HUES64 (cell line): ENCODE data around the gene SLC9A9.

ENCODE experiments used
- H3K27ac ChIP-seq: 2 replicates; pipeline ENCODE4 v1.7.0; 2013; ENCODE audit warnings: low read depth, low read length, inconsistent platforms
- H3K27me3 ChIP-seq: 2 replicates; pipeline ENCODE4 v1.6.1; 2013; ENCODE audit warnings: mild to moderate bottlenecking, low read length; ENCODE audit not compliant: insufficient read depth
- H3K36me3 ChIP-seq: 2 replicates; pipeline ENCODE4 v1.6.1; 2013; ENCODE audit warnings: mild to moderate bottlenecking, low read length; ENCODE audit not compliant: insufficient read depth
- H3K4me1 ChIP-seq: 2 replicates; pipeline ENCODE4 v1.6.1; 2013; ENCODE audit warnings: mild to moderate bottlenecking, low read length, moderate library complexity; ENCODE audit not compliant: insufficient read depth
- H3K4me3 ChIP-seq: 2 replicates; pipeline ENCODE4 v1.5.1; 2013; ENCODE audit warnings: mild to moderate bottlenecking, low read length, moderate library complexity
- H3K9ac ChIP-seq: 2 replicates; pipeline ENCODE4 v1.6.1; 2013; ENCODE audit warnings: mild to moderate bottlenecking, low read depth, low read length
- H3K9me3 ChIP-seq: 2 replicates; pipeline ENCODE4 v1.6.1; 2013; ENCODE audit warnings: low read depth, low read length; ENCODE audit not compliant: insufficient read depth
- WGBS: fragments of 150-250, 120-280 bp; methylation state at CpG from one replicate; pipeline ENCODE4 v1.1.7; 2013; ENCODE audit warnings: missing lambda C conversion rate; 5-methylcytosine and 5-hydroxymethylcytosine counted together

SLC9A9 gene

GRCh38 chr3:143643905-143644304 lies 204.4 kb downstream of the SLC9A9 start:
- Histone ChIP-seq H3K9me3 (no peaks in the 10 kb centered on the region), H3K27me3 (no peaks in the 10 kb centered on the region), H3K36me3 (no peaks in the 10 kb centered on the region), H3K4me3 (no peak overlapping the region), H3K4me1 (0 out of 2 replicates have a peak, but pooled peaks cover 5% of the 10 kb centered on the region), H3K27ac (no peak overlapping the region), H3K9ac (no peak overlapping the region)
- WGBS = 100% methylated on average over 1 of the region's 1 CpG

- Histone ChIP-seq H3K27me3 (no peaks in the 10 kb centered on the region), H3K4me3 (no peak overlapping the region), H3K27ac (no peak overlapping the region), H3K9me3 (peaks cover 5% of the 10 kb centered on the region; the same call in 1 of the 2 replicates), H3K4me1 (0 out of 2 replicates have a peak, but pooled peaks cover 5% of the 10 kb centered on the region), H3K9ac (no peak overlapping the region), H3K36me3 (no peaks in the 10 kb centered on the region)
- WGBS = 97% methylated on average over 3 of the region's 3 CpGs
Observed at GRCh38 chr3:143640774-143641173, 207.5 kb downstream of the SLC9A9 start.

- peaks cover 5% of the 10 kb centered on the region; the same call in 1 of the 2 replicates for H3K9me3 ChIP-seq
- no peak overlapping the region for H3K27ac ChIP-seq
- H3K36me3 ChIP-seq = no peaks in the 10 kb centered on the region
- no peaks in the 10 kb centered on the region for H3K27me3 ChIP-seq
- H3K4me3 ChIP-seq = no peak overlapping the region
- H3K4me1 ChIP-seq = no peaks in the 10 kb centered on the region
- no CpG with 5 or more reads among the region's 1 CpG for WGBS
- H3K9ac ChIP-seq = no peak overlapping the region
Observed at GRCh38 chr3:143637133-143637532, 211.1 kb downstream of the SLC9A9 start.

GRCh38 chr3:143634991-143635390 lies 213.3 kb downstream of the SLC9A9 start:
- Histone ChIP-seq H3K4me1 (no peaks in the 10 kb centered on the region), H3K9ac (no peak overlapping the region), H3K27ac (no peak overlapping the region), H3K9me3 (peaks cover 5% of the 10 kb centered on the region; the same call in 1 of the 2 replicates), H3K4me3 (no peak overlapping the region), H3K27me3 (no peaks in the 10 kb centered on the region), H3K36me3 (no peaks in the 10 kb centered on the region)
- 91% methylated on average over 4 of the region's 4 CpGs for WGBS

GRCh38 chr3:143634427-143634826 lies 213.8 kb downstream of the SLC9A9 start:
- Histone ChIP-seq H3K4me3 (no peak overlapping the region), H3K9ac (no peak overlapping the region), H3K36me3 (no peaks in the 10 kb centered on the region), H3K27ac (no peak overlapping the region), H3K9me3 (peaks cover 5% of the 10 kb centered on the region; the same call in 1 of the 2 replicates), H3K4me1 (no peaks in the 10 kb centered on the region), H3K27me3 (no peaks in the 10 kb centered on the region)

GRCh38 chr3:143633816-143634215 lies 214.5 kb downstream of the SLC9A9 start:
- no peak overlapping the region for H3K9ac ChIP-seq
- H3K27ac ChIP-seq = no peak overlapping the region
- WGBS = 90% methylated on average over 3 of the region's 3 CpGs
- no peaks in the 10 kb centered on the region for H3K27me3 ChIP-seq
- H3K36me3 ChIP-seq = no peaks in the 10 kb centered on the region
- H3K4me1 ChIP-seq = no peaks in the 10 kb centered on the region
- H3K4me3 ChIP-seq = no peak overlapping the region
- peaks cover 5% of the 10 kb centered on the region; the same call in 1 of the 2 replicates for H3K9me3 ChIP-seq

- Histone ChIP-seq H3K4me3 (no peak overlapping the region), H3K36me3 (no peaks in the 10 kb centered on the region), H3K4me1 (no peaks in the 10 kb centered on the region), H3K27me3 (no peaks in the 10 kb centered on the region), H3K9me3 (no peaks in the 10 kb centered on the region), H3K9ac (no peak overlapping the region), H3K27ac (no peak overlapping the region)
Observed at GRCh38 chr3:143629726-143630125, 218.5 kb downstream of the SLC9A9 start.

DNA sequence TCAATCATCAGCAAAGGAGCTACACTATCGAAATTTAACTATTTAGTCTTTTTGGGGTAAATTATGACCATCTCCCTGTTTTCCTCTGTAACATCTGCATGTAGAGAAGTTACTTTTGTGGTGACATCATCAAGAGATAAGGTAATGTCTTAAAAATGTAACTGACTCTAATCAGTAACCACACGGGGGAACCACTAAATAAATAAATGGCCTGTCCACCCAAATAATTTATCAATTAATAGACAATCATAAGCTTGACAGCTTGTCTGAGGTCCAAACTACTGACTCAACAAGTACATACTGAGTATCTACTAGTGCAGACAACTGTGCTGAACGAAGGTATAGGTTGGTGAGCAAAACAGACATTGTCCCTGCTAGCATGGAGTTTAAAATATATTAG lies 219.3 kb downstream of the SLC9A9 start:
- no peaks in the 10 kb centered on the region for H3K4me1 ChIP-seq
- H3K9me3 ChIP-seq = no peaks in the 10 kb centered on the region
- no peaks in the 10 kb centered on the region for H3K36me3 ChIP-seq
- no peak overlapping the region for H3K4me3 ChIP-seq
- WGBS = 95% methylated on average over 1 of the region's 3 CpGs
- H3K27ac ChIP-seq = no peak overlapping the region
- H3K27me3 ChIP-seq = no peaks in the 10 kb centered on the region
- H3K9ac ChIP-seq = no peak overlapping the region

GRCh38 chr3:143627336-143627735 lies 220.9 kb downstream of the SLC9A9 start:
- Histone ChIP-seq H3K9me3 (no peaks in the 10 kb centered on the region), H3K27me3 (no peaks in the 10 kb centered on the region), H3K4me1 (no peaks in the 10 kb centered on the region), H3K27ac (no peak overlapping the region), H3K36me3 (no peaks in the 10 kb centered on the region), H3K4me3 (no peak overlapping the region), H3K9ac (no peak overlapping the region)
- 96% methylated on average over 5 of the region's 5 CpGs for WGBS

DNA sequence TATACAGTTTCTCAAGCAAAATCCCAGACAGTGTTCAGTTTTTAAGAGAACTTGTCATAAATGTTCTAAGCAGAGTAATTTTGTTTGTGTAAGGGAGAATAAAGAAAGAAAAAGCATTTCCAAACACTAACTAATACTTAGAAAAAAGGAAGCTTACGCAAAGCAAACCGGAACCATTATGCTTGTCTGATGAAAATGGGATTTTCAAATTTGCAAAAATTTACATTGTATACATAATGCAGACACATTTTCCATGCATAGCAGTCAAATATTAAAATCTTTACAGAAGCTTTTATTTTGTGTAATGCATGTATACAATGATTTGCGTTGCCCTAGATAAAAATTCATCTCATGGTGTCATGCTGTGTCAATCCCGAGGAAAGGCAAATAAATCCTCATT lies 229.0 kb downstream of the SLC9A9 start:
- H3K4me3 ChIP-seq = no peak overlapping the region
- no peaks in the 10 kb centered on the region for H3K4me1 ChIP-seq
- WGBS = 100% methylated on average over 1 of the region's 4 CpGs
- peaks cover 13% of the 10 kb centered on the region for H3K9me3 ChIP-seq
- no peaks in the 10 kb centered on the region for H3K36me3 ChIP-seq
- H3K27me3 ChIP-seq = no peaks in the 10 kb centered on the region
- H3K9ac ChIP-seq = no peak overlapping the region
- no peak overlapping the region for H3K27ac ChIP-seq

DNA sequence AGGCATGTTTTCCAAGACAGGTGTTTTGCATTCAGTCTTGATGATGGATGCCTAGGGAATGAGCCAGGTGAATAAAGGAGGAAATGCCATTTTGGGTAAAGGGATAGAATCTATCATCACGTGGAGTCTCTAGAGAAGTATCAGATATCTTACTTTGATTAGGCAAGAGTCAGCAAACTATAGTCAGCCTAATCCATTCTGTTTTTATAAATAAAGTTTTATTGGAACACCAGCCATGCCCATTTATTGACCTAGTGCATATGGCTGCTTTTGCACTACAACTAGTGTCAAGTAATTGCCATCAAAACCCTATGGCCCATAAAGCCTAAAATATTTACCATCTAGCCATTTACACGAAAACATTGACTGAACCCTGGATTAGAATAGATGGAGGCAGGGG lies 231.2 kb downstream of the SLC9A9 start:
- no peaks in the 10 kb centered on the region for H3K4me1 ChIP-seq
- WGBS = 95% methylated on average over 2 of the region's 2 CpGs
- H3K9ac ChIP-seq = no peak overlapping the region
- H3K9me3 ChIP-seq = peaks cover 13% of the 10 kb centered on the region
- H3K36me3 ChIP-seq = no peaks in the 10 kb centered on the region
- no peak overlapping the region for H3K4me3 ChIP-seq
- H3K27ac ChIP-seq = no peak overlapping the region
- H3K27me3 ChIP-seq = no peaks in the 10 kb centered on the region

DNA sequence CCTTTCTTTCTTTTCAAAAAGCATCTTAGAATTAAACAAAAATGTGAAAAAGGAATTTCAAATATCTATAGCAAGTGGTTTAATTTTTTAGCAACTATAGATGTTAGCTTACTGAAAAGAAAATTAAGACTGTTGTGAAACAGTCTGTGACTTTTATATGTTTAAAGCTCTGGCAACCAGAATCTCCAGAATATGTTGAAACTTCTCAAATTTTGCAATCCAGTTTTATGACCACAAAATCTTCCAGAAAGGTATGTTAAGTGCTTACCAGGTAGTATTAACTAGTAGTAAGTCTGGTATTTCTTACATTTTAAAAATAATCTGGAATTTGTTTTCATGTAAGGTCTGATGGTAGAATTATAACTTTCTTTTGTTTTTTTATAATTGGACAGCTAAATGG lies 235.0 kb downstream of the SLC9A9 start:
- Histone ChIP-seq H3K9ac (no peak overlapping the region), H3K4me3 (no peak overlapping the region), H3K27me3 (no peaks in the 10 kb centered on the region), H3K27ac (no peak overlapping the region), H3K9me3 (no peaks in the 10 kb centered on the region), H3K36me3 (no peaks in the 10 kb centered on the region), H3K4me1 (no peaks in the 10 kb centered on the region)
